Stimulated activated CD8-positive, alpha-beta memory T cell treated with anti-CD3 and anti-CD28 coated beads, Interleukin-4, amount 100 ng/mL, for 4 hours (primary cell): Measurements from ENCODE around the gene TCEA3.

Experiments used
- DNase-seq, 2 donors: peaks; one replicate each; pipeline ENCODE4 v3.0.0-alpha.2; 2020; ENCODE audit warnings: low read depth in 2 of 2, low spot score in 1 of 2

The TCEA3 gene

DNA sequence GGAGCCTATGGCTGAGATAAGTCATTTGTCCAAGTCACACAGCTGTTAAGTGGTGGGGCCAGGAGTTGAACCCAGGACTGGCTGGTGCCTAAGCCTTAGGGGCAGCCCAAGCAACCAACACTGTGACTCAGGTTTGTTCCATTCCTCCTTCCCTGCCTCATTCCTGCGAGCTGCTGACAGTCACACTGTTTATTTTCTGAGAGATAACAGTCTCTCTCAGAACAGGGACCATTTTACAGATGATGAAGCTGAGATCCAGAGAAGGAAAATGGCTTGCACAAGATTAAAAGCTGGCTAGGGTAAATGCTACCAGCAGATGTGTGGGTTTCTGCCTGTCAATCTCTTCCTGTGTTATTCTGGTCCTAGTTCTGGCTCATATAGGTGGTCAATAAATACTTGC, 24.3 kb upstream of the TCEA3 start:
- DNase-seq = no peak

DNA sequence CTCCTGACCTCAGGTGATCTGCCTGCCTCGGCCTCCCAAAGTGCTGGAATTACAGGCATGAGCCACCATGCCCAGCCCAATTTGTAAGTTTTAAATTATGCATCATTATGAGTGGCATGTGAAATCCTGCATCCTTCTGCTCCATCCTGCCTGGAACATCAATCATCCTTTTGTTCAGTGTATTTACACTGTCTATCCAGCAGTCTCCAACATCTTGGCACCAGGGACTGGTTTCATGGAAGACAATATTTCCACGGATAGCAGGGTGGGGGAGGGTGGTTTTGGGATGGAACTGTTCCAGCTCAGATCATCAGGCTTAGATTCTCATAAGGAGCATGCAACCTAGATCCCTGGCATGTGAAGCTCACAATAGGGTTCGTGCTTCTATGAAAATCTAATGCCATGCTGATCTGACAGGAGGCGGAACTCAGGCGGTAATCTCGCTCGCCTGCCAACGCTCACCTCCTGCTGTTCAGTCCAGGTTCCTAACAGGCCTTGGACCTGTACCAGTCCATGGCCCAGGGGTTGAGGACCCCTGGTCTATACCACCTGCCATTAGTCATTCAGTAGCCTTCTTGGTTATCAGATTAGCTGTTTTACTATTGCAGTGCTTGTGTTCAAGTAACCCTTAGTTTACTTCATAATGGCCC, 22.2 kb upstream of the TCEA3 start:
- no peak for DNase-seq

- DNase-seq = no peak
Measured at GRCh38 chr1:23444596-23445390, 20.2 kb upstream of the TCEA3 start.

- DNase-seq = no peak
Measured at GRCh38 chr1:23444104-23444533, 19.6 kb upstream of the TCEA3 start.

GRCh38 chr1:23442751-23443150, 18.2 kb upstream of the TCEA3 start:
- DNase-seq = no peak

DNA sequence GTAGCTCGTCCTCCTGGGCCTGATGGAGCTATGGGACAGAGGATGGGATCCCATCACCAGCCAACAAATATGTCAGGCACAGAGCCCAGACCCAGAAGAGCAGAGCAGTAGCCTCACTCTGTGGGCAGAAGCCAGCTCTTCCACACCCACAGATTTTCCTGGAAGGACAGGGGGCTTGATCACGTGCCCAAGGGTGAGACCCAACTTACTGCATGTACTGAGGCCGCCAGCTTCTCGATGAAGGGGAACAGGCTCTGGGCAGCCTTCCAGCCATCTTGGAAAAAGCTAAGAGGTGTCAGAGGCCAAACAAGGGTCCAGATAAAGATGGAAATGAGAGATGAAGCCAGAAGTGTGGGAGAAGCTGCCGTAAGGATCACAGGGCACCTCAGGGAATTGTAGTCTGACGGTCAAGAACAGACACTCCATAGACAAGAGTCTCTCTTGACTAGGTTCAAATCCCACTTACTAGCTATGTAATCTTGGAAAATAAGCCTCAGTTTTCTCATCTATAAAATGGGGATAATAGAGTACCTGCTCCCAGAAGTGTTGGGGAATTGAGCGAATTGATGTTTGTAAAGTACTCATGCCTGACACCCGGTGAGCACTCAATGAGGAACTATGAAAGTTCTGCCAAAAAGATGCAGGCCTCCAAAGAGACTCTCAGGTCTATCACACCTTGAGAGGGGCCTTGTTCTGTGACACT, 17.0 kb upstream of the TCEA3 start:
- DNase-seq = no peak

DNA sequence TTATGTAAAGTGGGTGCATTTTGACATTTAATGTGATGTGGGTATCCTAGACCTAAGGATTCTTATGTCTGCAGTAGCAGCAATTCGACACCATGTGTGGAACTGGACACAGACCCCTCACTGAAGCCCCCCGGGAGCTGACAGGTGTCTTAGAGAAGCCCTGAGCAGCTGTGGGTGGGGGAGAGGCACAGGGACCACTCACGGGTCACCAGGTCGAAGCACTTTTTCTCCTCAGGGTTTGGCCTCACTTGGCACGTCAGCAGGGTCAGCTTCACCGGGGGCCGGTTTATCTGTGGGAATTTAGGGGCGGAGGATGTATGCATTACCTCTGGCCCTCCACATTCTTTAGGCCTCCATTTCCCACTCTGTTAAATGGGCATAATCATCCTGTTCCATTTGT, 14.0 kb upstream of the TCEA3 start:
- no peak for DNase-seq

DNA sequence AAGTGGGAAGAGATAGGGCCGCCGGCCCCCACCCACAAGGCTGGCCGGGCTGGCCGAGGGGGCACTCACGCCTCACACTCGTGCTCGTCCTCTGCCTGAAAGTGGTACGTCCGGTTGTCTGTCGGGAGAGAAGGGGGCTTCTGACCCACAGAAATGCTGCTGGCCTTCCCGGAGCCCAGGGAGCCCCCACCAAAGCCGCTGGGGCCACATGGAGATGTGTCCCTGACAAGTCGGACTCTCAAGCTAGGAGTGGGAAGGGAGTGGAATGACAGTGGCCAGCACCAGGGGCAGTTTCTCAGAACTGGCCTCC, 12.8 kb upstream of the TCEA3 start:
- DNase-seq = no peak

DNA sequence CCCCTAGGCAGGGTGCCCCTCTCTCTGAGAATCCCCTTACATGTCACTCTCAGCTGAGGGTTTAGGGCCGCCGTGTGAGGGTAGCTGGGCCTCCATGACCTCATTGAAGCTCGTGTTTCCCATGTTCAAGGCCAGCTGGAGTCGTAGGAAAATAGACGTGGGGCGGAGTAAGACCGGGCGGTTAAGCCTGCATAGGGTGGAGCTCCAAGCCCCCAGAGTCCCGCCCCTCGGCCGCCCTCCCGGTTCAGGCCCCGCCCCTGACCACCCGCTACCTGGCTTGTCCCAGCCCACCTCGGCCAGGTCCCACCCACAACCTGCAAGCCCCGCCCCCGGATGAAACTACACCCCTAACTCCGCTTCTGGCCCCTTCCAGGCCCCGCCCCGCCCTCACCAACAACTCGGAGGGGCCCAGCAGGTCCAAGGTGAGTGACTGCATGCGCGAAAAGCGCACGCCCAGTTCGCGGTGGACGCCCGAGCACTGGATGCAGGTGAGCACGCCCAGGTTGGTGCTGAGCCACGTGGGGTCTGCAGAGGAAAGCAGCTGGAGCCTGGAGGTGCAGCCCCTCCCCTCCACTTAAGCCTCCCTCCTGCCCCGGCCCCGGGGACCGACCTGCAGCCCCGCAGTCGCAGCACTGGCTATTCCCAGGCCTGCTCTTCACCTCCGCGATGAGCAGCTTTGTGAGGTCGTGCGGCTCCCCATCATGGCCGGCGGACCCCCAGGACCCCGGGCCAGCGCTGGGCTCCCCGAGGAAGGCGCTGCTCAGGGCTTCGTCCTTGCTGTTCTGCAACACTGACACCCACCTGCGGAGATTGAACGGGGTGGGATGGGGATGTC, 12.2 kb upstream of the TCEA3 start:
- DNase-seq = no peak

GRCh38 chr1:23434260-23434775, 9.8 kb upstream of the TCEA3 start:
- DNase-seq = no peak

DNA sequence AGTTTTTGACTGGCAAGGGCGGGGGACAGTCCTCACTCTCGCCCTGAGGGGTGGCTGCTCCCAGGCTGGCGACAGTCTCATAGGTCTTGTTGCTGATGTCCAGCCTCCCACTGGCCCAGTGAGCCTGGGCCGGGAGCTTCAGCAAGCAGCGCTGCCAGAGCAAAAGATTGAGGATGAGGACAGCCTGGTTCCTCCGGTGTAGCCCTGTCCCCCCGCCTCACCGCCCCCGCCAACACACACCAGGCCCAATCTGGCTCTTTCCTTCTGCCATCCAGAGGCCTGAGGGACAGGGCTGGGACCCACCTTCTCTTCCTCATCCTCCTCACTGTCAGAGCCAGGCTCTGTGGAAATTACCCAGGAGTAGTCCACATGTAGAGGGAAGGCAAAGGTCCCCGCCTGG, 8.6 kb upstream of the TCEA3 start:
- no peak for DNase-seq

GRCh38 chr1:23431431-23431830, 6.9 kb upstream of the TCEA3 start:
- DNase-seq = no peak

DNA sequence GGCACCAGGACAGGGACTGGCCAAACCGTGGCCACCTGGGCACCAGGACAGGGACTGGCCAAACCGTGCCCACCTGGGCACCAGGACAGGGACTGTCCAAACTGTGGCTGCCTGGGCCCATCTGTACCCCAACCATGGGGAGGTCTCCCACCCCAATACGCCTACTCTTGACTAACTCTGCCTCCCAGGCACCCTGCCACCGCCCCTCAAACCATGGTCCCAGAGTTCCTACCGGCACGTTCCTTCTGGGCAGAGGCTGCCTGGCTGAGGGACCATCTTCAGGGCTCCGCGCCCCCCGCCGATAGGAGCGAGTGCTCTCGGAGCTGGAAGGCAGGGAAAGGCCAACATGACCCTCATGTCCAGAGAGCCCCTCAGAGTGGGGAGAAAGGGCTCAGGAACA, 6.3 kb upstream of the TCEA3 start:
- DNase-seq = no peak

GRCh38 chr1:23428136-23428905, 3.8 kb upstream of the TCEA3 start:
- no peak for DNase-seq

DNA sequence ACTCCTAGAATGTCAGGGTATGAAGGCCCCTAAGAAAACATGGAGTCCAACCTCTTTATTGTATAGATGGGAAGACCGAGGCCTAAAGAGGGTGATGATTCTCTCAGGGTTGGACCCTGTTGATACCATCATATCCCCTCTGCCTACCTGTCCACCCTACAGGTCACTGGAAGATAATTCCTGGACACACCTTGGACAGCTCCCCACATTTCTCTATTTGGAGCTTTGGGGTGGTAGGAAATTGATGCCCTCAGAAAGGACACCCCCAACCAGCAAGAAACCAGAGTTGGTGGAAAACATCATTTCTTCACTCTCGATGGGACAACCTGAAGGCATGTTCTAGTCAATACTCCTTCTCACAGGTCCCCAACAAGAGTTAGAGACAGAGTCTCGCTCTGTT, 3.0 kb upstream of the TCEA3 start:
- no peak for DNase-seq

DNA sequence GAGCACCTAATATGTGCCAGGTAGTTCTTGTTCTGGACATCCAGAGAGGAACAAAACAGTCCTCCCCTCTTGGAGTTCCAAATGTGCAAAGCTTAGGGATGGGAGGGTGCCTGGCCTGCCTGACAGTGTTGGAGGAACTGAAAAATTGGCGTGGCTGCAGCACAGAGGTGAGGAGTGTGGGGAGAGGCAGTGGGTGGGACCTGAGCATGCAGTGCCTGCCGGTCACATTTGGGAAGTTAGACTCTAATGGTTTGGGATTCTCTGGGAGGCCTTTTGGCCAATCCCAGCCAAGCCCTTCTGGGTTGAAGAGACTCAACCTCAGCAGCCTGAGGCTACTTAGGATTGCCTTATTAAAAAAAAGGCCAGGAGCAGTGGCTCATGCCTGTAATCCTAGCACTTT, 2.3 kb upstream of the TCEA3 start:
- no peak for DNase-seq

DNA sequence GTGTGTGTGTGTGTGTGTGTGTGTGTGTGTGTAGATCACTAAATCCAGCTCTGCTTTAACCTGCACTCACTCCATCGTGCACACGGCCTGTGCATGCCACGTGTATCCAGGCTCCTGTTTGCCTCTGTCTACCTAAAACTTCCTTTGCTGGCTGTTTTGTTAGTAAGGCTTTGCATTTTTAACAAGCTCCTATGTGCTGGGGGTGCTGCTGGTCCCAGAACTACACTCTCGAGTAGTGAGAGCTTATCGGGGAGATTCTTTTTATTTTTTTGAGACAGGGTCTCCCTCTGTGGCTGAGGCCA, 596 bp upstream of the TCEA3 start:
- DNase-seq = no peak

- no peak for DNase-seq
Measured at GRCh38 chr1:23423415-23424292, 894 bp downstream of the TCEA3 start.

GRCh38 chr1:23422941-23423340, 1.6 kb downstream of the TCEA3 start:
- DNase-seq = no peak
